Panc1 (cell line): ENCODE results near the gene KDM4F. TPM values are rescaled to one million over a fixed set of nuclear protein-coding genes. Genes with fewer than 3 reads are reported as not detected.

Experiments used
- ATAC-seq: fragments of 200-7000 bp; cut with Tn5 transposase; 2 replicates; pipeline ENCODE4 v1.9.1; 2020; ENCODE audit warnings: mild to moderate bottlenecking, moderate library complexity
- BruUV-seq: library from RNA; stranded (reverse); fragments of 400-500 nt; replicated peaks from 2 replicates; lab custom pipeline; 2021; lab: Mats Ljungman, UMichigan
- CTCF ChIA-PET: fragments of 300-600 bp; sonication (Branson Sonifier 250); formaldehyde crosslinking; loops from one replicate; lab custom pipeline; 2022; ENCODE audit warnings: antibody characterized with exemption; lab: Charles Lee
- POLR2A ChIA-PET: fragments of 300-600 bp; sonication (Branson Sonifier 250); formaldehyde crosslinking; loops from one replicate; lab custom pipeline; 2022; ENCODE audit warnings: antibody characterized with exemption; lab: Charles Lee
- DNase-seq: peaks from one replicate; pipeline ENCODE4 v3.0.0-alpha.2; 2010; ENCODE audit warnings: low read depth, low spot score
- H3K27ac ChIP-seq: 2 replicates; pipeline ENCODE4 v1.5.1; 2011; ENCODE audit warnings: mild to moderate bottlenecking, low read length, inconsistent platforms
- H3K27me3 ChIP-seq: fragments of 200-500 bp; sonication (Bioruptor generic); 2 replicates; pipeline ENCODE4 v1.6.0; 2014; ENCODE audit warnings: low read length, inconsistent platforms; ENCODE audit not compliant: control insufficient read depth, insufficient read depth
- H3K36me3 ChIP-seq: fragments of 200-500 bp; sonication (Bioruptor generic); 2 replicates; pipeline ENCODE4 v1.5.1; 2014; ENCODE audit warnings: inconsistent platforms, mild to moderate bottlenecking, low read length, moderate library complexity; ENCODE audit not compliant: control insufficient read depth, insufficient read depth
- H3K4me1 ChIP-seq: 2 replicates; pipeline ENCODE4 v1.5.1; 2011; ENCODE audit warnings: inconsistent platforms, mild to moderate bottlenecking, low read length, moderate library complexity; ENCODE audit not compliant: control insufficient read depth, insufficient read depth
- H3K4me3 ChIP-seq, 2 experiments: 2 replicates each; pipeline ENCODE4 v1.5.1; 2011 to 2012; ENCODE audit warnings: low read depth in 2 of 2, low read length in 2 of 2, mild to moderate bottlenecking in 2 of 2, inconsistent platforms in 1 of 2, moderate library complexity in 1 of 2
- H3K9me3 ChIP-seq: fragments of 200-500 bp; sonication (Bioruptor generic); 2 replicates; pipeline ENCODE4 v1.5.1; 2014; ENCODE audit warnings: low read depth, mild to moderate bottlenecking, inconsistent platforms, low read length, moderate library complexity; ENCODE audit not compliant: control insufficient read depth, insufficient read depth
- CTCF ChIP-seq: fragments of 450-650 bp; IDR thresholded peaks from 2 replicates; pipeline ENCODE4 v1.5.1; 2017; ENCODE audit warnings: mild to moderate bottlenecking
- POLR2AphosphoS5 ChIP-seq: IDR thresholded peaks from 2 replicates; pipeline ENCODE4 v1.6.1; 2012; ENCODE audit warnings: mild to moderate bottlenecking, low read depth, low read length, moderate library complexity
- REST ChIP-seq, 2 experiments: IDR thresholded peaks; 2 replicates each; pipeline ENCODE4 v1.6.1; 2011 to 2012; ENCODE audit warnings: low read depth in 2 of 2, control low read depth in 1 of 2, low read length in 1 of 2, mild to moderate bottlenecking in 1 of 2, moderate library complexity in 1 of 2; ENCODE audit not compliant: insufficient read depth in 1 of 2
- SIN3A ChIP-seq: IDR thresholded peaks from 2 replicates; pipeline ENCODE4 v1.6.1; 2012; ENCODE audit warnings: low read depth, mild to moderate bottlenecking, low read length, moderate library complexity, borderline replicate concordance; ENCODE audit not compliant: insufficient read depth
- TCF7L2 ChIP-seq: IDR thresholded peaks from 2 replicates; pipeline ENCODE4 v1.6.1; 2011; ENCODE audit warnings: mild to moderate bottlenecking, low read depth, low read length, inconsistent platforms
- in situ Hi-C: cut with HindIII; loops from 2 replicates; pipeline ENCODE4 v1.10.0; 2016; ENCODE audit warnings: low sequenced_read_pairs, low pct_unique_long_range_greater_than_20kb
- intact Hi-C: fragments of 100-400 bp; cut with micrococcal nuclease; formaldehyde crosslinking; loops from one replicate; pipeline ENCODE4 v1.10.0; 2022; ENCODE audit not compliant: unreplicated experiment
- total RNA-seq: library from RNA; stranded (reverse); gene quantifications from one replicate; pipeline ENCODE4 v1.2.1, GENCODE V29; 2021; ENCODE audit not compliant: unreplicated experiment

KDM4F gene
- total RNA-seq, 1 experiment from 2014 or later: not detected

- Histone ChIP-seq H3K9me3 (no peaks in the 10 kb centered on the region), H3K27me3 (no peaks in the 10 kb centered on the region), H3K4me1 (peaks cover 5% of the 10 kb centered on the region; the same call in 1 of the 2 replicates), H3K27ac (no peak overlapping the region), H3K36me3 (no peaks in the 10 kb centered on the region), H3K4me3 (no peak overlapping the region)
- no peak for ATAC-seq
- CTCF ChIA-PET: no interaction called here
- BruUV-seq: no TSS peak
- no peak for DNase-seq
- intact Hi-C loops (no loop called here), in situ Hi-C loops (no loop called here)
- no peak for TF ChIP-seq CTCF
- no peak for TF ChIP-seq SIN3A
- TF ChIP-seq POLR2AphosphoS5: no peak
- TF ChIP-seq REST (IDR thresholded peaks at IDR 0.05; ENCODE audit: insufficient read depth in 1 of 2, low read depth in 2 of 2, low read length in 1 of 2): no peak
- no peak for TF ChIP-seq TCF7L2
- POLR2A ChIA-PET: no interaction called here
Measured at GRCh38 chr11:95098826-95099225, 49.6 kb downstream of the KDM4F start.

- H3K4me3 ChIP-seq: no peak overlapping the region
- no TSS peak for BruUV-seq
- ChIA-PET POLR2A (no interaction called here), CTCF (no interaction called here)
- H3K27ac ChIP-seq: no peak overlapping the region
- DNase-seq (no peak), ATAC-seq (no peak)
- intact Hi-C loops: no loop called here
- peaks cover 5% of the 10 kb centered on the region; the same call in 1 of the 2 replicates for H3K4me1 ChIP-seq
- no peaks in the 10 kb centered on the region for H3K9me3 ChIP-seq
- H3K36me3 ChIP-seq: no peaks in the 10 kb centered on the region
- TF ChIP-seq CTCF (no peak), TCF7L2 (no peak), SIN3A (no peak), POLR2AphosphoS5 (no peak), REST (IDR thresholded peaks at IDR 0.05; ENCODE audit: insufficient read depth in 1 of 2, low read depth in 2 of 2, low read length in 1 of 2) (no peak)
- no peaks in the 10 kb centered on the region for H3K27me3 ChIP-seq
- in situ Hi-C loops: no loop called here
Measured at GRCh38 chr11:95100191-95100648, 51.0 kb downstream of the KDM4F start.
